Measurements from ENCODE around the gene ETS1. TPM values are rescaled to one million over a fixed set of nuclear protein-coding genes. Genes with fewer than 3 reads are reported as not detected.

ETS1 gene
- polyA plus RNA-seq, 1 donor from 2014 or later: 0.42 TPM

DNA sequence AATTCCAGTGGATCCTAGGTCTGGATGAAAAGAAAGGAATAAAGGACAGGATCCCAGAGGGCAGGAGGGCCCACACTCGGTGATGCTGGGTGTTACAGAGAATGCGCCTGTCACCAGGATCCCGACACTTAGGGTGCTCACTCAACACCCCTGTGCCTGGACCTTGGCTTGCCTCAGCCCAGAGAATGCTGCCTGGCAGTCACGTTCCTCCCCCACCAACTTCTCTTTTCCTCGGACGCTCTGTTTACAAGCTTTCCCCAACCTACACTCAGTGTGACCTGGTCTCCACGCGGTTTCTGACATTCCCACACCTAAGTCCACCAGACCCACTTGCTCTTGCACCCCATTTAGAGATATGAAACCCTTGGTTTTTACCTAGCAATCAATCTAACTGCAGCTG lies 38.0 kb upstream of the ETS1 start:
- TF ChIP-seq POLR2AphosphoS5 (IDR thresholded peaks at IDR 0.05) (no peak), CTCF (IDR thresholded peaks at IDR 0.05; ENCODE audit: poor library complexity, severe bottlenecking) (no peak), EP300 (conservative IDR thresholded peaks at IDR 0.05; ENCODE audit: poor library complexity, severe bottlenecking) (no peak), SMC3 (conservative IDR thresholded peaks at IDR 0.05; ENCODE audit: poor library complexity) (no peak), RAD21 (conservative IDR thresholded peaks at IDR 0.05) (no peak), TAF1 (IDR thresholded peaks at IDR 0.05; ENCODE audit: low read depth) (no peak)
- TF ChIP-seq, protein P1, sequence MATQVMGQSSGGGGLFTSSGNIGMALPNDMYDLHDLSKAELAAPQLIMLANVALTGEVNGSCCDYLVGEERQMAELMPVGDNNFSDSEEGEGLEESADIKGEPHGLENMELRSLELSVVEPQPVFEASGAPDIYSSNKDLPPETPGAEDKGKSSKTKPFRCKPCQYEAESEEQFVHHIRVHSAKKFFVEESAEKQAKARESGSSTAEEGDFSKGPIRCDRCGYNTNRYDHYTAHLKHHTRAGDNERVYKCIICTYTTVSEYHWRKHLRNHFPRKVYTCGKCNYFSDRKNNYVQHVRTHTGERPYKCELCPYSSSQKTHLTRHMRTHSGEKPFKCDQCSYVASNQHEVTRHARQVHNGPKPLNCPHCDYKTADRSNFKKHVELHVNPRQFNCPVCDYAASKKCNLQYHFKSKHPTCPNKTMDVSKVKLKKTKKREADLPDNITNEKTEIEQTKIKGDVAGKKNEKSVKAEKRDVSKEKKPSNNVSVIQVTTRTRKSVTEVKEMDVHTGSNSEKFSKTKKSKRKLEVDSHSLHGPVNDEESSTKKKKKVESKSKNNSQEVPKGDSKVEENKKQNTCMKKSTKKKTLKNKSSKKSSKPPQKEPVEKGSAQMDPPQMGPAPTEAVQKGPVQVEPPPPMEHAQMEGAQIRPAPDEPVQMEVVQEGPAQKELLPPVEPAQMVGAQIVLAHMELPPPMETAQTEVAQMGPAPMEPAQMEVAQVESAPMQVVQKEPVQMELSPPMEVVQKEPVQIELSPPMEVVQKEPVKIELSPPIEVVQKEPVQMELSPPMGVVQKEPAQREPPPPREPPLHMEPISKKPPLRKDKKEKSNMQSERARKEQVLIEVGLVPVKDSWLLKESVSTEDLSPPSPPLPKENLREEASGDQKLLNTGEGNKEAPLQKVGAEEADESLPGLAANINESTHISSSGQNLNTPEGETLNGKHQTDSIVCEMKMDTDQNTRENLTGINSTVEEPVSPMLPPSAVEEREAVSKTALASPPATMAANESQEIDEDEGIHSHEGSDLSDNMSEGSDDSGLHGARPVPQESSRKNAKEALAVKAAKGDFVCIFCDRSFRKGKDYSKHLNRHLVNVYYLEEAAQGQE (IDR thresholded peaks at IDR 0.05; ENCODE audit: borderline replicate concordance): no peak
- Histone ChIP-seq H3K4me2 (ENCODE audit: low read length) (no peak overlapping the region), H3K36me3 (ENCODE audit: insufficient read depth, low read length) (no peaks in the 10 kb centered on the region), H3K9me2 (ENCODE audit: insufficient read depth, low read length) (no peaks in the 10 kb centered on the region), H3K79me2 (replicated peaks; ENCODE audit: insufficient read depth, low read length) (no peaks in the 10 kb centered on the region), H2AFZ (ENCODE audit: low read depth, low read length) (no peak overlapping the region), H3F3A (ENCODE audit: insufficient read depth, low read length, poor library complexity, severe bottlenecking) (no peaks in the 10 kb centered on the region), H3K9me3 (ENCODE audit: low read length) (no peaks in the 10 kb centered on the region), H3K9ac (ENCODE audit: low read length) (no peak overlapping the region), H3K27me3 (ENCODE audit: insufficient read depth, low read depth, low read length) (no peaks in the 10 kb centered on the region), H3K27ac (ENCODE audit: low read length) (no peak overlapping the region), H3K4me3 (ENCODE audit: low read length) (no peak overlapping the region), H4K20me1 (ENCODE audit: insufficient read depth) (no peaks in the 10 kb centered on the region)

- Histone ChIP-seq H3K27me3 (ENCODE audit: insufficient read depth, low read depth, low read length) (no peaks in the 10 kb centered on the region), H3K9me3 (ENCODE audit: low read length) (no peaks in the 10 kb centered on the region), H3K4me2 (ENCODE audit: low read length) (no peak overlapping the region), H3K27ac (ENCODE audit: low read length) (no peak overlapping the region), H2AFZ (ENCODE audit: low read depth, low read length) (no peak overlapping the region), H4K20me1 (ENCODE audit: insufficient read depth) (no peaks in the 10 kb centered on the region), H3K79me2 (replicated peaks; ENCODE audit: insufficient read depth, low read length) (no peaks in the 10 kb centered on the region), H3K9ac (ENCODE audit: low read length) (no peak overlapping the region), H3K4me3 (ENCODE audit: low read length) (no peak overlapping the region), H3F3A (ENCODE audit: insufficient read depth, low read length, poor library complexity, severe bottlenecking) (no peaks in the 10 kb centered on the region), H3K9me2 (ENCODE audit: insufficient read depth, low read length) (no peaks in the 10 kb centered on the region), H3K36me3 (ENCODE audit: insufficient read depth, low read length) (no peaks in the 10 kb centered on the region)
- no peak for TF ChIP-seq EZH2 (IDR thresholded peaks at IDR 0.05; ENCODE audit: borderline replicate concordance, insufficient read depth, low read length, poor library complexity, severe bottlenecking)
- no peak for TF ChIP-seq TAF1 (IDR thresholded peaks at IDR 0.05; ENCODE audit: low read depth)
- TF ChIP-seq MXI1 (conservative IDR thresholded peaks at IDR 0.05; ENCODE audit: poor library complexity, severe bottlenecking): no peak
- no peak for TF ChIP-seq POLR2AphosphoS5 (IDR thresholded peaks at IDR 0.05)
- TF ChIP-seq CTCF (IDR thresholded peaks at IDR 0.05; ENCODE audit: poor library complexity, severe bottlenecking): no peak
- no peak for TF ChIP-seq SMC3 (conservative IDR thresholded peaks at IDR 0.05; ENCODE audit: poor library complexity)
- TF ChIP-seq, protein P1 (IDR thresholded peaks at IDR 0.05; ENCODE audit: borderline replicate concordance): no peak
- no peak for TF ChIP-seq RAD21 (conservative IDR thresholded peaks at IDR 0.05)
- TF ChIP-seq EP300 (conservative IDR thresholded peaks at IDR 0.05; ENCODE audit: poor library complexity, severe bottlenecking): no peak
These were observed 37.2 kb upstream of the ETS1 start for GRCh38 chr11:128624269-128625175.
